Panc1 (cell line): ENCODE data around the gene PIK3CD. TPM values are rescaled to one million over a fixed set of nuclear protein-coding genes. Genes with fewer than 3 reads are reported as not detected.

Experiments
- ATAC-seq: fragments of 200-7000 bp; cut with Tn5 transposase; 2 replicates; pipeline ENCODE4 v1.9.1; 2020; ENCODE audit warnings: mild to moderate bottlenecking, moderate library complexity
- BruUV-seq: library from RNA; stranded (reverse); fragments of 400-500 nt; replicated peaks from 2 replicates; lab custom pipeline; 2021; lab: Mats Ljungman, UMichigan
- CTCF ChIA-PET: fragments of 300-600 bp; sonication (Branson Sonifier 250); formaldehyde crosslinking; loops from one replicate; lab custom pipeline; 2022; ENCODE audit warnings: antibody characterized with exemption; lab: Charles Lee
- POLR2A ChIA-PET: fragments of 300-600 bp; sonication (Branson Sonifier 250); formaldehyde crosslinking; loops from one replicate; lab custom pipeline; 2022; ENCODE audit warnings: antibody characterized with exemption; lab: Charles Lee
- DNase-seq: peaks from one replicate; pipeline ENCODE4 v3.0.0-alpha.2; 2010; ENCODE audit warnings: low read depth, low spot score
- H3K27ac ChIP-seq: 2 replicates; pipeline ENCODE4 v1.5.1; 2011; ENCODE audit warnings: mild to moderate bottlenecking, low read length, inconsistent platforms
- H3K27me3 ChIP-seq: fragments of 200-500 bp; sonication (Bioruptor generic); 2 replicates; pipeline ENCODE4 v1.6.0; 2014; ENCODE audit warnings: low read length, inconsistent platforms; ENCODE audit not compliant: control insufficient read depth, insufficient read depth
- H3K36me3 ChIP-seq: fragments of 200-500 bp; sonication (Bioruptor generic); 2 replicates; pipeline ENCODE4 v1.5.1; 2014; ENCODE audit warnings: inconsistent platforms, mild to moderate bottlenecking, low read length, moderate library complexity; ENCODE audit not compliant: control insufficient read depth, insufficient read depth
- H3K4me1 ChIP-seq: 2 replicates; pipeline ENCODE4 v1.5.1; 2011; ENCODE audit warnings: inconsistent platforms, mild to moderate bottlenecking, low read length, moderate library complexity; ENCODE audit not compliant: control insufficient read depth, insufficient read depth
- H3K4me3 ChIP-seq, 2 experiments: 2 replicates each; pipeline ENCODE4 v1.5.1; 2011 to 2012; ENCODE audit warnings: low read depth in 2 of 2, low read length in 2 of 2, mild to moderate bottlenecking in 2 of 2, inconsistent platforms in 1 of 2, moderate library complexity in 1 of 2
- H3K9me3 ChIP-seq: fragments of 200-500 bp; sonication (Bioruptor generic); 2 replicates; pipeline ENCODE4 v1.5.1; 2014; ENCODE audit warnings: low read depth, mild to moderate bottlenecking, inconsistent platforms, low read length, moderate library complexity; ENCODE audit not compliant: control insufficient read depth, insufficient read depth
- POLR2AphosphoS5 ChIP-seq: IDR thresholded peaks from 2 replicates; pipeline ENCODE4 v1.6.1; 2012; ENCODE audit warnings: mild to moderate bottlenecking, low read depth, low read length, moderate library complexity
- SIN3A ChIP-seq: IDR thresholded peaks from 2 replicates; pipeline ENCODE4 v1.6.1; 2012; ENCODE audit warnings: low read depth, mild to moderate bottlenecking, low read length, moderate library complexity, borderline replicate concordance; ENCODE audit not compliant: insufficient read depth
- TCF7L2 ChIP-seq: IDR thresholded peaks from 2 replicates; pipeline ENCODE4 v1.6.1; 2011; ENCODE audit warnings: mild to moderate bottlenecking, low read depth, low read length, inconsistent platforms
- in situ Hi-C: cut with HindIII; loops from 2 replicates; pipeline ENCODE4 v1.10.0; 2016; ENCODE audit warnings: low sequenced_read_pairs, low pct_unique_long_range_greater_than_20kb
- intact Hi-C: fragments of 100-400 bp; cut with micrococcal nuclease; formaldehyde crosslinking; loops from one replicate; pipeline ENCODE4 v1.10.0; 2022; ENCODE audit not compliant: unreplicated experiment
- total RNA-seq: library from RNA; stranded (reverse); gene quantifications from one replicate; pipeline ENCODE4 v1.2.1, GENCODE V29; 2021; ENCODE audit not compliant: unreplicated experiment
- TF ChIP-seq, protein P1 (sequence below): fragments of 450-650 bp; IDR thresholded peaks from 2 replicates; pipeline ENCODE4 v1.5.1; 2017; ENCODE audit warnings: mild to moderate bottlenecking
- TF ChIP-seq, protein P2 (sequence below), 2 experiments: IDR thresholded peaks; 2 replicates each; pipeline ENCODE4 v1.6.1; 2011 to 2012; ENCODE audit warnings: low read depth in 2 of 2, control low read depth in 1 of 2, low read length in 1 of 2, mild to moderate bottlenecking in 1 of 2, moderate library complexity in 1 of 2; ENCODE audit not compliant: insufficient read depth in 1 of 2

The PIK3CD gene
- total RNA-seq, 1 experiment from 2014 or later, result 12.5 TPM

DNA sequence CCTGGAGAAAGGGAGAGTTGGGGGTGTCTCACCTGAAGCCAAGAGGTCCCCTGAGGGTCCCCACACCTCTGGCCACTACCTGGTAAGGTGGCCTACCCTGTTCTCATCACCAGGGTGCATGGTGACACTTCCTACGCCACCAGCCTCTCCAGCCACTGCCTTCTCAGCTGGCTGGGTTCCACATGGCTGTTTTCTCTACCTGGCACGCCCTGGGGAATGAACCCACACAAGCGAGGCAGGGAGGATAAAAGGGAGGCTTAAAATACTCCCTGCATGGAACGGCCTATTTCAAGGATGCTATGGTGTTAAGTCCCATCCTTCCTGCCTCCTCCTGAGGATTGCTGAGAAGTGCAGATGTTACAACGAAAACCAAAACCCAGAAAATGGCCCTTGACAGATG is 84.7 kb downstream of the PIK3CD start:
- intact Hi-C loops, result no loop called here
- Histone ChIP-seq H3K9me3 (no peaks in the 10 kb centered on the region), H3K27me3 (no peaks in the 10 kb centered on the region), H3K4me1 (no peaks in the 10 kb centered on the region), H3K36me3 (peaks cover 17% of the 10 kb centered on the region), H3K4me3 (no peak overlapping the region), H3K27ac (no peak overlapping the region)
- ATAC-seq (no peak), DNase-seq (no peak)
- BruUV-seq, result no TSS peak
- TF ChIP-seq POLR2AphosphoS5 (no peak), SIN3A (no peak), TCF7L2 (no peak)
- TF ChIP-seq, protein P1, sequence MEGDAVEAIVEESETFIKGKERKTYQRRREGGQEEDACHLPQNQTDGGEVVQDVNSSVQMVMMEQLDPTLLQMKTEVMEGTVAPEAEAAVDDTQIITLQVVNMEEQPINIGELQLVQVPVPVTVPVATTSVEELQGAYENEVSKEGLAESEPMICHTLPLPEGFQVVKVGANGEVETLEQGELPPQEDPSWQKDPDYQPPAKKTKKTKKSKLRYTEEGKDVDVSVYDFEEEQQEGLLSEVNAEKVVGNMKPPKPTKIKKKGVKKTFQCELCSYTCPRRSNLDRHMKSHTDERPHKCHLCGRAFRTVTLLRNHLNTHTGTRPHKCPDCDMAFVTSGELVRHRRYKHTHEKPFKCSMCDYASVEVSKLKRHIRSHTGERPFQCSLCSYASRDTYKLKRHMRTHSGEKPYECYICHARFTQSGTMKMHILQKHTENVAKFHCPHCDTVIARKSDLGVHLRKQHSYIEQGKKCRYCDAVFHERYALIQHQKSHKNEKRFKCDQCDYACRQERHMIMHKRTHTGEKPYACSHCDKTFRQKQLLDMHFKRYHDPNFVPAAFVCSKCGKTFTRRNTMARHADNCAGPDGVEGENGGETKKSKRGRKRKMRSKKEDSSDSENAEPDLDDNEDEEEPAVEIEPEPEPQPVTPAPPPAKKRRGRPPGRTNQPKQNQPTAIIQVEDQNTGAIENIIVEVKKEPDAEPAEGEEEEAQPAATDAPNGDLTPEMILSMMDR, result no peak
- TF ChIP-seq, protein P2, sequence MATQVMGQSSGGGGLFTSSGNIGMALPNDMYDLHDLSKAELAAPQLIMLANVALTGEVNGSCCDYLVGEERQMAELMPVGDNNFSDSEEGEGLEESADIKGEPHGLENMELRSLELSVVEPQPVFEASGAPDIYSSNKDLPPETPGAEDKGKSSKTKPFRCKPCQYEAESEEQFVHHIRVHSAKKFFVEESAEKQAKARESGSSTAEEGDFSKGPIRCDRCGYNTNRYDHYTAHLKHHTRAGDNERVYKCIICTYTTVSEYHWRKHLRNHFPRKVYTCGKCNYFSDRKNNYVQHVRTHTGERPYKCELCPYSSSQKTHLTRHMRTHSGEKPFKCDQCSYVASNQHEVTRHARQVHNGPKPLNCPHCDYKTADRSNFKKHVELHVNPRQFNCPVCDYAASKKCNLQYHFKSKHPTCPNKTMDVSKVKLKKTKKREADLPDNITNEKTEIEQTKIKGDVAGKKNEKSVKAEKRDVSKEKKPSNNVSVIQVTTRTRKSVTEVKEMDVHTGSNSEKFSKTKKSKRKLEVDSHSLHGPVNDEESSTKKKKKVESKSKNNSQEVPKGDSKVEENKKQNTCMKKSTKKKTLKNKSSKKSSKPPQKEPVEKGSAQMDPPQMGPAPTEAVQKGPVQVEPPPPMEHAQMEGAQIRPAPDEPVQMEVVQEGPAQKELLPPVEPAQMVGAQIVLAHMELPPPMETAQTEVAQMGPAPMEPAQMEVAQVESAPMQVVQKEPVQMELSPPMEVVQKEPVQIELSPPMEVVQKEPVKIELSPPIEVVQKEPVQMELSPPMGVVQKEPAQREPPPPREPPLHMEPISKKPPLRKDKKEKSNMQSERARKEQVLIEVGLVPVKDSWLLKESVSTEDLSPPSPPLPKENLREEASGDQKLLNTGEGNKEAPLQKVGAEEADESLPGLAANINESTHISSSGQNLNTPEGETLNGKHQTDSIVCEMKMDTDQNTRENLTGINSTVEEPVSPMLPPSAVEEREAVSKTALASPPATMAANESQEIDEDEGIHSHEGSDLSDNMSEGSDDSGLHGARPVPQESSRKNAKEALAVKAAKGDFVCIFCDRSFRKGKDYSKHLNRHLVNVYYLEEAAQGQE (IDR thresholded peaks at IDR 0.05; ENCODE audit: insufficient read depth in 1 of 2, low read depth in 2 of 2, low read length in 1 of 2), result no peak
- POLR2A ChIA-PET, result no interaction called here
- CTCF ChIA-PET, result no interaction called here
- in situ Hi-C loops, result no loop called here

GRCh38 chr1:9737057-9737456 is 85.5 kb downstream of the PIK3CD start:
- no peak for DNase-seq
- CTCF ChIA-PET, result interaction anchor here (0.6 kb wide), 1 partner anchor 259 kb away, joined by 3 read pairs; no protein-coding TSS in a partner anchor
- ATAC-seq, result no peak
- Histone ChIP-seq H3K4me1 (no peaks in the 10 kb centered on the region), H3K9me3 (no peaks in the 10 kb centered on the region), H3K27me3 (no peaks in the 10 kb centered on the region), H3K36me3 (peaks cover 17% of the 10 kb centered on the region), H3K4me3 (no peak overlapping the region), H3K27ac (no peak overlapping the region)
- POLR2A ChIA-PET, result no interaction called here
- TSS peak; percentile 63 for BruUV-seq
- TF ChIP-seq POLR2AphosphoS5, result no peak
- no peak for TF ChIP-seq TCF7L2
- no peak for TF ChIP-seq SIN3A
- TF ChIP-seq, protein P2 (IDR thresholded peaks at IDR 0.05; ENCODE audit: insufficient read depth in 1 of 2, low read depth in 2 of 2, low read length in 1 of 2), result no peak
- TF ChIP-seq, protein P1, result no peak
- intact Hi-C loops (no loop called here), in situ Hi-C loops (no loop called here)
